Keratinocyte (primary cell): ENCODE results near the gene NFIC. TPM values are rescaled to one million over a fixed set of nuclear protein-coding genes. Genes with fewer than 3 reads are reported as not detected.

Experiments
- DNase-seq: peaks from one replicate; pipeline ENCODE4 v3.0.0-alpha.2; 2011; ENCODE audit warnings: low read depth, missing footprints, low spot score
- FAIRE-seq: peaks from 2 replicates; lab custom pipeline; 2011; peaks lifted over from hg19 to GRCh38; lab: Jason Lieb, UNC
- H2AFZ ChIP-seq: 2 replicates; pipeline ENCODE4 v1.6.0; 2012; ENCODE audit warnings: low read length, control low read depth, inconsistent platforms; ENCODE audit not compliant: control insufficient read depth
- H3K27ac ChIP-seq: 2 replicates; pipeline ENCODE4 v1.5.1; 2011; ENCODE audit warnings: low read length; ENCODE audit not compliant: control insufficient read depth, insufficient read depth
- H3K27me3 ChIP-seq: 3 replicates; pipeline ENCODE4 v1.6.0; 2011; ENCODE audit warnings: low read length; ENCODE audit not compliant: control insufficient read depth, insufficient read depth; ENCODE audit errors: extremely low read depth
- H3K36me3 ChIP-seq, 2 experiments: 2 replicates in 1 of 2; 3 replicates in 1 of 2; pipeline ENCODE4 v1.5.1; 2011; ENCODE audit warnings: low read length in 2 of 2, mild to moderate bottlenecking in 1 of 2; ENCODE audit not compliant: control insufficient read depth in 2 of 2, insufficient read depth in 2 of 2; ENCODE audit errors: extremely low read depth in 1 of 2
- H3K4me1 ChIP-seq: 3 replicates; pipeline ENCODE4 v1.5.1; 2011; ENCODE audit warnings: low read length; ENCODE audit not compliant: control insufficient read depth, insufficient read depth; ENCODE audit errors: extremely low read depth
- H3K4me2 ChIP-seq: 3 replicates; pipeline ENCODE4 v1.6.0; 2011; ENCODE audit warnings: low read depth, low read length; ENCODE audit not compliant: control insufficient read depth, insufficient read depth; ENCODE audit errors: extremely low read depth
- H3K4me3 ChIP-seq, 3 experiments: fragments of 200-600 bp in 1 of 3; sonication (generic) in 1 of 3; 2 replicates in 2 of 3; 3 replicates in 1 of 3; pipeline ENCODE4 v1.5.1; 2011 to 2016; ENCODE audit warnings: low read length in 3 of 3, mild to moderate bottlenecking in 3 of 3, control low read depth in 2 of 3, inconsistent platforms in 1 of 3, low read depth in 1 of 3, mixed read lengths in 1 of 3, mixed run types in 1 of 3, moderate library complexity in 1 of 3; ENCODE audit not compliant: control insufficient read depth in 2 of 3, insufficient read depth in 2 of 3; ENCODE audit errors: extremely low read depth in 1 of 3
- H3K79me2 ChIP-seq: 2 replicates; pipeline ENCODE4 v1.6.0; 2012; ENCODE audit warnings: low read length; ENCODE audit not compliant: control insufficient read depth, insufficient read depth
- H3K9ac ChIP-seq: 3 replicates; pipeline ENCODE4 v1.6.0; 2011; ENCODE audit warnings: low read length; ENCODE audit not compliant: control insufficient read depth, insufficient read depth; ENCODE audit errors: extremely low read depth
- H3K9me1 ChIP-seq: 3 replicates; pipeline ENCODE4 v1.6.0; 2011; ENCODE audit warnings: low read length; ENCODE audit not compliant: control insufficient read depth, insufficient read depth; ENCODE audit errors: extremely low read depth
- H3K9me3 ChIP-seq: 2 replicates; pipeline ENCODE4 v1.5.1; 2012; ENCODE audit warnings: low read depth, low read length; ENCODE audit not compliant: control insufficient read depth
- H4K20me1 ChIP-seq: 3 replicates; pipeline ENCODE4 v1.6.0; 2011; ENCODE audit warnings: low read length; ENCODE audit not compliant: control insufficient read depth, insufficient read depth; ENCODE audit errors: extremely low read depth
- EZH2 ChIP-seq: IDR thresholded peaks from one replicate; pipeline ENCODE4 v1.6.1; 2012; ENCODE audit warnings: inconsistent platforms, mild to moderate bottlenecking, low read length, moderate library complexity
- dilution Hi-C: fragments of 300-500 bp; cut with MboI; formaldehyde crosslinking; loops from one replicate; pipeline ENCODE4 v1.7.0; 2020; ENCODE audit warnings: low sequenced_read_pairs; ENCODE audit not compliant: extremely low pct_ligation_motif_present
- polyA plus RNA-seq, 5 experiments: library from polyadenylated mRNA; depleted of rRNA in 3 of 5; stranded (reverse) in 3 of 5; stranded (forward) in 1 of 5; unstranded in 1 of 5; fragments of >200 nt; gene quantifications; 1 replicate in 1 of 5; 2 replicates in 3 of 5; 3 replicates in 1 of 5; pipeline versions ENCODE4 v1.2.1 to v1.2.3, GENCODE V29; 2011 to 2012; ENCODE audit warnings: missing spikeins in 2 of 5, low read depth in 1 of 5, low replicate concordance in 1 of 5
- TF ChIP-seq, protein P1 (sequence below), 3 experiments: IDR thresholded peaks in 1 of 3; conservative IDR thresholded peaks in 1 of 3; optimal IDR thresholded peaks in 1 of 3; 2 replicates in 2 of 3; 3 replicates in 1 of 3; pipeline versions ENCODE3 to v1.5.1; 2011; ENCODE audit warnings: low read length in 3 of 3, mild to moderate bottlenecking in 3 of 3, moderate library complexity in 2 of 3, control low read depth in 1 of 3, inconsistent platforms in 1 of 3; ENCODE audit not compliant: insufficient read depth in 2 of 3; ENCODE audit errors: extremely low read depth in 1 of 3

The NFIC gene
- polyA plus RNA-seq, 1 donor (not counting 4 experiments of a cell fraction or from before 2014, with no cell fraction given) = 2.4 TPM

DNA sequence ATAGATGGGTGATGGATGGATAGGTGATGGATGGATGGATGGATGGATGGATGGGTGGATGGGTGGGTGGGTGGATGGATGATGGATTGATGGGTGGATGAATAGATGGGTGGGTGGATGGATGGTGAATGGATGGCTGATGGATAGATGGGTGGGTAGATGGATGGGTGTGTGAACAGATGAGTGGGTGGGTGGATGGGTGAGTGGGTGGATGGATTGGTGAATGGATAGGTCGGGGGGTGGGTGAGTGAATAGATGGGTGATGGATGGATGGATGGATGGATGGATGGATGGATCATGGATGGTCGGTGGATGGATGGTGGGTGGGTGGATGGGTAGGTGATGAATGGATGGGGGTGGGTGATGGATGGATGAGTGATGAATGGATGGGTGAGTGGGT is 110.4 kb downstream of the NFIC start:
- TF ChIP-seq EZH2 = no peak
- TF ChIP-seq, protein P1, sequence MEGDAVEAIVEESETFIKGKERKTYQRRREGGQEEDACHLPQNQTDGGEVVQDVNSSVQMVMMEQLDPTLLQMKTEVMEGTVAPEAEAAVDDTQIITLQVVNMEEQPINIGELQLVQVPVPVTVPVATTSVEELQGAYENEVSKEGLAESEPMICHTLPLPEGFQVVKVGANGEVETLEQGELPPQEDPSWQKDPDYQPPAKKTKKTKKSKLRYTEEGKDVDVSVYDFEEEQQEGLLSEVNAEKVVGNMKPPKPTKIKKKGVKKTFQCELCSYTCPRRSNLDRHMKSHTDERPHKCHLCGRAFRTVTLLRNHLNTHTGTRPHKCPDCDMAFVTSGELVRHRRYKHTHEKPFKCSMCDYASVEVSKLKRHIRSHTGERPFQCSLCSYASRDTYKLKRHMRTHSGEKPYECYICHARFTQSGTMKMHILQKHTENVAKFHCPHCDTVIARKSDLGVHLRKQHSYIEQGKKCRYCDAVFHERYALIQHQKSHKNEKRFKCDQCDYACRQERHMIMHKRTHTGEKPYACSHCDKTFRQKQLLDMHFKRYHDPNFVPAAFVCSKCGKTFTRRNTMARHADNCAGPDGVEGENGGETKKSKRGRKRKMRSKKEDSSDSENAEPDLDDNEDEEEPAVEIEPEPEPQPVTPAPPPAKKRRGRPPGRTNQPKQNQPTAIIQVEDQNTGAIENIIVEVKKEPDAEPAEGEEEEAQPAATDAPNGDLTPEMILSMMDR (optimal IDR thresholded peaks at IDR 0.05 in 1 of 3, IDR thresholded peaks at IDR 0.05 in 1 of 3, conservative IDR thresholded peaks at IDR 0.05 in 1 of 3; ENCODE audit: extremely low read depth in 1 of 3, insufficient read depth in 2 of 3, low read length in 3 of 3) = no peak
- no peak overlapping the region for H3K4me3 ChIP-seq
- no peaks in the 10 kb centered on the region for H3K9me1 ChIP-seq
- DNase-seq = no peak
- no peak overlapping the region for H3K4me2 ChIP-seq
- no peak overlapping the region for H3K27ac ChIP-seq
- no peaks in the 10 kb centered on the region for H3K9me3 ChIP-seq
- peaks cover 23% of the 10 kb centered on the region for H3K27me3 ChIP-seq
- no peaks in the 10 kb centered on the region for H3K4me1 ChIP-seq
- dilution Hi-C loops = no loop called here
- no peak for FAIRE-seq
- H3K9ac ChIP-seq = no peak overlapping the region
- no peaks in the 10 kb centered on the region for H3K36me3 ChIP-seq
- no peaks in the 10 kb centered on the region for H3K79me2 ChIP-seq
- no peak overlapping the region for H2AFZ ChIP-seq
- H4K20me1 ChIP-seq = peaks cover 3% of the 10 kb centered on the region

DNA sequence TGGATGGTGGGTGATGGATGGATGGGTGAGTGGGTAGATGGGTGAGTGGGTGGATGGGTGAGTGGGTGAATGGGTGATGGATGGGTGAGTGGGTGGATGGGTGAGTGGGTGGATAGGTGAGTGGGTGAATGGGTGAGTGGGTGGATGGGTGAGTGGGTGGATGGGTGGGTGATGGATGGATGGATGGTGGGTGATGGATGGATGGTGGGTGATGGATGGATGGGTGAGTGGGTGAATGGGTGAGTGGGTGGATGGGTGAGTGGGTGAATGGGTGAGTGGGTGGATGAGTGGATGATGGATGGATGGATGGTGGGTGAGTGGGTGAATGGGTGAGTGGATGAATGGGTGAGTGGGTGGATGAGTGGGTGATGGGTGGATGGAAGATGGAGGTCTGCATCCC is 111.1 kb downstream of the NFIC start:
- H4K20me1 ChIP-seq = peaks cover 3% of the 10 kb centered on the region

More for the DNA sequence above, 111.1 kb downstream of the NFIC start:
- H3K36me3 ChIP-seq = no peaks in the 10 kb centered on the region
- no peaks in the 10 kb centered on the region for H3K4me1 ChIP-seq
- H2AFZ ChIP-seq = no peak overlapping the region
- H3K27ac ChIP-seq = no peak overlapping the region
- H3K4me3 ChIP-seq = no peak overlapping the region
- no peak overlapping the region for H3K4me2 ChIP-seq
- H3K9me3 ChIP-seq = no peaks in the 10 kb centered on the region
- FAIRE-seq (no peak), DNase-seq (no peak)
- no peak overlapping the region for H3K9ac ChIP-seq
- no peaks in the 10 kb centered on the region for H3K9me1 ChIP-seq
- no peaks in the 10 kb centered on the region for H3K79me2 ChIP-seq
- dilution Hi-C loops = no loop called here
- peaks cover 28% of the 10 kb centered on the region for H3K27me3 ChIP-seq
- TF ChIP-seq, protein P1 (optimal IDR thresholded peaks at IDR 0.05 in 1 of 3, IDR thresholded peaks at IDR 0.05 in 1 of 3, conservative IDR thresholded peaks at IDR 0.05 in 1 of 3; ENCODE audit: extremely low read depth in 1 of 3, insufficient read depth in 2 of 3, low read length in 3 of 3) = no peak
- TF ChIP-seq EZH2 = no peak
